Liver (tissue), 9 donors: Measurements from ENCODE around the gene DCST2. TPM values are rescaled to one million over a fixed set of nuclear protein-coding genes. Genes with fewer than 3 reads are reported as not detected.
"Not testable (repeated sequence)": the region's sequence is repeated elsewhere in the genome, so short reads cannot be mapped to it uniquely, and the experiment has no call there.

ENCODE experiments used
- DNase-seq: peaks from one replicate; pipeline ENCODE4 v3.0.0-alpha.2; 2017; ENCODE audit warnings: low spot score
- H3K27ac ChIP-seq, 2 donors: one replicate each; pipeline ENCODE4 v1.7.0; 2013; ENCODE audit warnings: inconsistent platforms in 2 of 2, low read length in 2 of 2, control low read depth in 1 of 2, low read depth in 1 of 2, mild to moderate bottlenecking in 1 of 2
- H3K27me3 ChIP-seq, 4 donors: one replicate each; pipeline versions ENCODE4 v1.6.1 to v1.7.0; 2013; ENCODE audit warnings: low read length in 3 of 4, inconsistent platforms in 1 of 4, mild to moderate bottlenecking in 1 of 4, moderate library complexity in 1 of 4; ENCODE audit not compliant: control insufficient read depth in 4 of 4, insufficient read depth in 4 of 4
- H3K36me3 ChIP-seq, 4 donors: one replicate each; pipeline versions ENCODE4 v1.6.1 to v1.7.0; 2013; ENCODE audit warnings: low read length in 3 of 4, mild to moderate bottlenecking in 3 of 4, low read depth in 1 of 4, moderate library complexity in 1 of 4; ENCODE audit not compliant: control insufficient read depth in 4 of 4, insufficient read depth in 3 of 4
- H3K4me1 ChIP-seq, 4 donors: one replicate each; pipeline versions ENCODE4 v1.6.1 to v1.7.0; 2013; ENCODE audit warnings: low read length in 3 of 4, mild to moderate bottlenecking in 3 of 4, moderate library complexity in 1 of 4; ENCODE audit not compliant: control insufficient read depth in 4 of 4, insufficient read depth in 4 of 4
- H3K4me3 ChIP-seq, 3 donors: one replicate each; pipeline versions ENCODE4 v1.6.1 to v1.7.0; 2013; ENCODE audit warnings: low read length in 3 of 3, control low read depth in 1 of 3, low read depth in 1 of 3, mild to moderate bottlenecking in 1 of 3
- H3K9ac ChIP-seq, 2 donors: one replicate each; pipeline ENCODE4 v1.7.0; 2013; ENCODE audit warnings: low read length in 2 of 2, mild to moderate bottlenecking in 2 of 2, moderate library complexity in 2 of 2, control low read depth in 1 of 2, low read depth in 1 of 2
- H3K9me3 ChIP-seq, 4 donors: one replicate each; pipeline versions ENCODE4 v1.6.1 to v1.7.0; 2013; ENCODE audit warnings: low read length in 3 of 4; ENCODE audit not compliant: control insufficient read depth in 4 of 4
- EGR1 ChIP-seq, 2 donors: IDR thresholded peaks; 2 replicates each; pipeline ENCODE4 v1.6.1; 2016 to 2018; ENCODE audit warnings: antibody characterized with exemption in 2 of 2, low read depth in 2 of 2
- FOXA1 ChIP-seq: IDR thresholded peaks from 2 replicates; pipeline ENCODE4 v1.6.1; 2016; ENCODE audit warnings: antibody characterized with exemption
- FOXA2 ChIP-seq: IDR thresholded peaks from 2 replicates; pipeline ENCODE4 v1.6.1; 2016; ENCODE audit warnings: antibody characterized with exemption
- GABPA ChIP-seq, 2 donors: IDR thresholded peaks in 1 of 2; conservative IDR thresholded peaks in 1 of 2; 2 replicates each; pipeline ENCODE4 v1.6.1; 2016; ENCODE audit warnings: antibody characterized with exemption in 2 of 2, mild to moderate bottlenecking in 1 of 2, moderate library complexity in 1 of 2
- HNF4A ChIP-seq, 2 donors: conservative IDR thresholded peaks; 2 replicates each; pipeline ENCODE4 v1.6.1; 2016; ENCODE audit warnings: antibody characterized with exemption in 2 of 2, mild to moderate bottlenecking in 2 of 2
- HNF4G ChIP-seq: IDR thresholded peaks from 2 replicates; pipeline ENCODE4 v1.6.1; 2016; ENCODE audit warnings: antibody characterized with exemption
- JUND ChIP-seq, 2 donors: IDR thresholded peaks; 2 replicates each; pipeline ENCODE4 v1.6.1; 2016; ENCODE audit warnings: antibody characterized with exemption in 2 of 2
- NR2F2 ChIP-seq: IDR thresholded peaks from 2 replicates; pipeline ENCODE4 v1.6.1; 2016; ENCODE audit warnings: antibody characterized with exemption
- RAD21 ChIP-seq, 2 donors: IDR thresholded peaks; 2 replicates each; pipeline ENCODE4 v1.6.1; 2016; ENCODE audit warnings: antibody characterized with exemption in 2 of 2, mild to moderate bottlenecking in 2 of 2
- RXRA ChIP-seq, 2 donors: IDR thresholded peaks; 2 replicates each; pipeline ENCODE4 v1.6.1; 2017 to 2018; ENCODE audit warnings: antibody characterized with exemption in 2 of 2, mild to moderate bottlenecking in 1 of 2
- SP1 ChIP-seq: IDR thresholded peaks from 2 replicates; pipeline ENCODE4 v1.6.1; 2018; ENCODE audit warnings: antibody characterized with exemption, mild to moderate bottlenecking
- TAF1 ChIP-seq: conservative IDR thresholded peaks from 2 replicates; pipeline ENCODE4 v1.6.1; 2016; ENCODE audit warnings: antibody characterized with exemption, mild to moderate bottlenecking
- YY1 ChIP-seq: IDR thresholded peaks from 2 replicates; pipeline ENCODE4 v1.6.1; 2016; ENCODE audit warnings: antibody characterized with exemption, mild to moderate bottlenecking
- WGBS: extraction: QIAGEN DNeasy Blood & Tissue Kit; methylation state at CpG from one replicate; pipeline ENCODE4 v1.1.7; 2013; 5-methylcytosine and 5-hydroxymethylcytosine counted together
- polyA plus RNA-seq, 2 donors: library from polyadenylated mRNA; stranded (reverse) in 1 of 2; unstranded in 1 of 2; fragments of 200-250 nt in 1 of 2; fragments of >200 nt in 1 of 2; fragmentation: Nextera tagmentation in 1 of 2; extraction: Ambion mirVana in 1 of 2; gene quantifications; one replicate each; pipeline versions ENCODE4 v1.2.1 to v1.2.3, GENCODE V29; 2013 to 2015
- total RNA-seq, 2 donors: library from RNA; depleted of rRNA; stranded (reverse); fragments of >200 nt; gene quantifications; one replicate each; pipeline ENCODE4 v1.2.3, GENCODE V29; 2014
- TF ChIP-seq, protein P1 (sequence below): IDR thresholded peaks from 2 replicates; pipeline ENCODE4 v1.6.1; 2016; ENCODE audit warnings: antibody characterized with exemption, mild to moderate bottlenecking
- TF ChIP-seq, protein P2 (sequence below): IDR thresholded peaks from 2 replicates; pipeline ENCODE4 v1.6.1; 2016; ENCODE audit warnings: antibody characterized with exemption
- TF ChIP-seq, protein P3 (sequence below): IDR thresholded peaks from 2 replicates; pipeline ENCODE4 v1.6.1; 2016; ENCODE audit warnings: antibody characterized with exemption
- TF ChIP-seq, protein P4 (sequence below): fragments of 150-350 bp; IDR thresholded peaks from 2 replicates; pipeline ENCODE4 v1.5.1; 2017; ENCODE audit warnings: improper control_type of control experiment, low read depth, low read length; ENCODE audit not compliant: missing input control
- TF ChIP-seq, protein P5 (sequence below): IDR thresholded peaks from 2 replicates; pipeline ENCODE4 v1.6.1; 2016; ENCODE audit warnings: antibody characterized with exemption
- donor health status: healthy.
- donor health status: healthy.
- donor health status: healthy.
- donor health status: healthy.
- donor health status: healthy.

The DCST2 gene
- total and polyA plus RNA-seq, 4 donors: 0.25 to 0.53 (median 0.27) TPM; not detected in 1

DNA sequence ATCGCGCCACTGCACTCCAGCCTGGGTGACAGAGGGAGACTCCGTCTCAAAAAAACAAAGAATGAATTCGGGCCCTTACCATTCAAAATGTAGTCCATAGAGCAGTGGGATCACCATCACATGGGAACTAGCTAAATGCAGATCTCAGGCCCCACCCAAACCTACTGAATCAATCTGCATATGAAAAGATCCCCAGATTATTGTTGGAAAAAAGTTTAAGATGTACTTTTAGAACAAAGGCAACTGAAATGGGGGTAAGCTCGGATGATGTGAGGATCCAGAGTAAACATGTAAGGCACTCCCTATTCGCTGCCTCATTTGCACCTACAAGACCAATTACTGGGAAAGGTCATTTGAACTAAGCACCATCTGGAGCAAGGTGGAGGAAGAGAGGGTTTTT, 51.2 kb downstream of the DCST2 start:
- H3K9ac ChIP-seq: peak overlapping the region in 1 of 2 donors; percentile 68
- 74% methylated on average over 6 of the region's 6 CpGs for WGBS
- H3K27me3 ChIP-seq: no peaks in the 10 kb centered on the region
- H3K4me3 ChIP-seq: no peak overlapping the region
- no peak for TF ChIP-seq NR2F2
- TF ChIP-seq HNF4G: no peak
- no peak for TF ChIP-seq GABPA (IDR thresholded peaks at IDR 0.05 in 1 of 2, conservative IDR thresholded peaks at IDR 0.05 in 1 of 2)
- TF ChIP-seq FOXA2: no peak
- no peak for TF ChIP-seq RAD21 (IDR thresholded peaks at IDR 0.05)
- TF ChIP-seq RXRA (IDR thresholded peaks at IDR 0.05): no peak
- no peak for TF ChIP-seq TAF1
- TF ChIP-seq, protein P1, sequence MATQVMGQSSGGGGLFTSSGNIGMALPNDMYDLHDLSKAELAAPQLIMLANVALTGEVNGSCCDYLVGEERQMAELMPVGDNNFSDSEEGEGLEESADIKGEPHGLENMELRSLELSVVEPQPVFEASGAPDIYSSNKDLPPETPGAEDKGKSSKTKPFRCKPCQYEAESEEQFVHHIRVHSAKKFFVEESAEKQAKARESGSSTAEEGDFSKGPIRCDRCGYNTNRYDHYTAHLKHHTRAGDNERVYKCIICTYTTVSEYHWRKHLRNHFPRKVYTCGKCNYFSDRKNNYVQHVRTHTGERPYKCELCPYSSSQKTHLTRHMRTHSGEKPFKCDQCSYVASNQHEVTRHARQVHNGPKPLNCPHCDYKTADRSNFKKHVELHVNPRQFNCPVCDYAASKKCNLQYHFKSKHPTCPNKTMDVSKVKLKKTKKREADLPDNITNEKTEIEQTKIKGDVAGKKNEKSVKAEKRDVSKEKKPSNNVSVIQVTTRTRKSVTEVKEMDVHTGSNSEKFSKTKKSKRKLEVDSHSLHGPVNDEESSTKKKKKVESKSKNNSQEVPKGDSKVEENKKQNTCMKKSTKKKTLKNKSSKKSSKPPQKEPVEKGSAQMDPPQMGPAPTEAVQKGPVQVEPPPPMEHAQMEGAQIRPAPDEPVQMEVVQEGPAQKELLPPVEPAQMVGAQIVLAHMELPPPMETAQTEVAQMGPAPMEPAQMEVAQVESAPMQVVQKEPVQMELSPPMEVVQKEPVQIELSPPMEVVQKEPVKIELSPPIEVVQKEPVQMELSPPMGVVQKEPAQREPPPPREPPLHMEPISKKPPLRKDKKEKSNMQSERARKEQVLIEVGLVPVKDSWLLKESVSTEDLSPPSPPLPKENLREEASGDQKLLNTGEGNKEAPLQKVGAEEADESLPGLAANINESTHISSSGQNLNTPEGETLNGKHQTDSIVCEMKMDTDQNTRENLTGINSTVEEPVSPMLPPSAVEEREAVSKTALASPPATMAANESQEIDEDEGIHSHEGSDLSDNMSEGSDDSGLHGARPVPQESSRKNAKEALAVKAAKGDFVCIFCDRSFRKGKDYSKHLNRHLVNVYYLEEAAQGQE: no peak
- peaks cover 3 to 22% (median 18%) of the 10 kb centered on the region in 4 donors for H3K4me1 ChIP-seq
- no peak for DNase-seq
- no peaks in the 10 kb centered on the region for H3K9me3 ChIP-seq
- H3K27ac ChIP-seq: no peak overlapping the region
- peaks cover 0 to 11% (median 2%) of the 10 kb centered on the region in 4 donors for H3K36me3 ChIP-seq

DNA sequence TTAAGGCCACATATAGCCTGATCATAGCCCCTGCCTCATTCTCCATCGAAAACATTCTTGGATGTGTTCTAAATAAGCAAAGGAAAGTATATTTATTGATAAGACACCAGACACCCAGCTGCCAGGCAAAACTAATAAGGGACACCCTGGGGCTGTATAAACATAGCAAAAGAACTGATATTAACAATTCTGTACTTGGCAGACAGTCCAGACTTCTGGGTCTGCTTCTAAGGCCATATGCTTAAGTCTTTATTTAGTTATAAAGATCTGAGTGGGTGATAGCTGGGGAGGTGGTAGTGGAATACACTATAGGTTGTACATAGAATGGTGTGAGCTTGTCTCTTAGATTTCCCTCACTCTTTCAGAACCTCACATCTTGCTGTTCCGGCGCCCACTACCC, 55.2 kb downstream of the DCST2 start:
- Histone ChIP-seq H3K4me1 (peaks cover 0 to 18% (median 14%) of the 10 kb centered on the region in 4 donors), H3K9me3 (no peaks in the 10 kb centered on the region), H3K9ac (no peak overlapping the region), H3K4me3 (no peak overlapping the region), H3K36me3 (peaks cover 0 to 11% (median 2%) of the 10 kb centered on the region in 4 donors), H3K27me3 (no peaks in the 10 kb centered on the region), H3K27ac (no peak overlapping the region)
- no peak for DNase-seq
- TF ChIP-seq, protein P2, sequence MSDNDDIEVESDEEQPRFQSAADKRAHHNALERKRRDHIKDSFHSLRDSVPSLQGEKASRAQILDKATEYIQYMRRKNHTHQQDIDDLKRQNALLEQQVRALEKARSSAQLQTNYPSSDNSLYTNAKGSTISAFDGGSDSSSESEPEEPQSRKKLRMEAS: no peak
- no peak for TF ChIP-seq NR2F2
- no peak for TF ChIP-seq HNF4G
- TF ChIP-seq JUND (IDR thresholded peaks at IDR 0.05): no peak
- TF ChIP-seq, protein P1: no peak
- TF ChIP-seq EGR1 (IDR thresholded peaks at IDR 0.05; ENCODE audit: low read depth in 2 of 2): no peak
- TF ChIP-seq TAF1: no peak
- no peak for TF ChIP-seq HNF4A (conservative IDR thresholded peaks at IDR 0.05)
- no peak for TF ChIP-seq FOXA1
- TF ChIP-seq, protein P3, sequence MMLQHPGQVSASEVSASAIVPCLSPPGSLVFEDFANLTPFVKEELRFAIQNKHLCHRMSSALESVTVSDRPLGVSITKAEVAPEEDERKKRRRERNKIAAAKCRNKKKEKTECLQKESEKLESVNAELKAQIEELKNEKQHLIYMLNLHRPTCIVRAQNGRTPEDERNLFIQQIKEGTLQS: no peak
- TF ChIP-seq SP1: no peak
- TF ChIP-seq, protein P4, sequence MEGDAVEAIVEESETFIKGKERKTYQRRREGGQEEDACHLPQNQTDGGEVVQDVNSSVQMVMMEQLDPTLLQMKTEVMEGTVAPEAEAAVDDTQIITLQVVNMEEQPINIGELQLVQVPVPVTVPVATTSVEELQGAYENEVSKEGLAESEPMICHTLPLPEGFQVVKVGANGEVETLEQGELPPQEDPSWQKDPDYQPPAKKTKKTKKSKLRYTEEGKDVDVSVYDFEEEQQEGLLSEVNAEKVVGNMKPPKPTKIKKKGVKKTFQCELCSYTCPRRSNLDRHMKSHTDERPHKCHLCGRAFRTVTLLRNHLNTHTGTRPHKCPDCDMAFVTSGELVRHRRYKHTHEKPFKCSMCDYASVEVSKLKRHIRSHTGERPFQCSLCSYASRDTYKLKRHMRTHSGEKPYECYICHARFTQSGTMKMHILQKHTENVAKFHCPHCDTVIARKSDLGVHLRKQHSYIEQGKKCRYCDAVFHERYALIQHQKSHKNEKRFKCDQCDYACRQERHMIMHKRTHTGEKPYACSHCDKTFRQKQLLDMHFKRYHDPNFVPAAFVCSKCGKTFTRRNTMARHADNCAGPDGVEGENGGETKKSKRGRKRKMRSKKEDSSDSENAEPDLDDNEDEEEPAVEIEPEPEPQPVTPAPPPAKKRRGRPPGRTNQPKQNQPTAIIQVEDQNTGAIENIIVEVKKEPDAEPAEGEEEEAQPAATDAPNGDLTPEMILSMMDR: no peak
- TF ChIP-seq GABPA (IDR thresholded peaks at IDR 0.05 in 1 of 2, conservative IDR thresholded peaks at IDR 0.05 in 1 of 2): no peak
- TF ChIP-seq RAD21 (IDR thresholded peaks at IDR 0.05): no peak
- TF ChIP-seq, protein P5, sequence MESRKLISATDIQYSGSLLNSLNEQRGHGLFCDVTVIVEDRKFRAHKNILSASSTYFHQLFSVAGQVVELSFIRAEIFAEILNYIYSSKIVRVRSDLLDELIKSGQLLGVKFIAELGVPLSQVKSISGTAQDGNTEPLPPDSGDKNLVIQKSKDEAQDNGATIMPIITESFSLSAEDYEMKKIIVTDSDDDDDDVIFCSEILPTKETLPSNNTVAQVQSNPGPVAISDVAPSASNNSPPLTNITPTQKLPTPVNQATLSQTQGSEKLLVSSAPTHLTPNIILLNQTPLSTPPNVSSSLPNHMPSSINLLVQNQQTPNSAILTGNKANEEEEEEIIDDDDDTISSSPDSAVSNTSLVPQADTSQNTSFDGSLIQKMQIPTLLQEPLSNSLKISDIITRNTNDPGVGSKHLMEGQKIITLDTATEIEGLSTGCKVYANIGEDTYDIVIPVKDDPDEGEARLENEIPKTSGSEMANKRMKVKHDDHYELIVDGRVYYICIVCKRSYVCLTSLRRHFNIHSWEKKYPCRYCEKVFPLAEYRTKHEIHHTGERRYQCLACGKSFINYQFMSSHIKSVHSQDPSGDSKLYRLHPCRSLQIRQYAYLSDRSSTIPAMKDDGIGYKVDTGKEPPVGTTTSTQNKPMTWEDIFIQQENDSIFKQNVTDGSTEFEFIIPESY: no peak
- no peak for TF ChIP-seq FOXA2
- TF ChIP-seq RXRA (IDR thresholded peaks at IDR 0.05): no peak
- no peak for TF ChIP-seq YY1
- 90% methylated on average over 3 of the region's 3 CpGs for whole genome bisulfite sequencing

DNA sequence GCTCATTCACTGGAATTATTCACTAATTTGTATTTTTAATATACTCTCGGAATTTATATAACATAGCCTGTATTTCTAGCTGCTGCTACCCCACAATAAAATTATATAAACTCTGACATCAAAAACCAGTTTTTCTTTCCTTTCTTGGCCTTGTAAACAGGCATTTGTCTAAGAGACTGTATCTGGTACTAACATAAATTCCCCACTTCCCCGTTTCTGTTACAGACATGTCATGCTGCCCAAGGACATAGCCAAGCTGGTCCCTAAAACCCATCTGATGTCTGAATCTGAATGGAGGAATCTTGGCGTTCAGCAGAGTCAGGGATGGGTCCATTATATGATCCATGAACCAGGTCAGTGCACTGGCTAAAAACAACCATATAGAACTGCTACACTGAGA, 55.8 kb downstream of the DCST2 start:
- H3K4me3 ChIP-seq, H3K9ac ChIP-seq, H3K9me3 ChIP-seq, DNase-seq, H3K27me3 ChIP-seq, H3K27ac ChIP-seq: not testable (repeated sequence)
- Histone ChIP-seq H3K4me1 (peaks cover 0 to 20% (median 15%) of the 10 kb centered on the region in 4 donors), H3K36me3 (peaks cover 0 to 11% (median 2%) of the 10 kb centered on the region in 4 donors)
- WGBS: 81% methylated on average over 3 of the region's 3 CpGs
